Measurements from ENCODE around the gene TRIM17.

The TRIM17 gene

GRCh38 chr1:228415221-228415620, 1.4 kb downstream of the TRIM17 start:
- no peak for DNase-seq

GRCh38 chr1:228414511-228415211, 2.0 kb downstream of the TRIM17 start:
- DNase-seq, result no peak

GRCh38 chr1:228413241-228414010, 3.2 kb downstream of the TRIM17 start:
- no peak for DNase-seq

- DNase-seq, result no peak
Observed at GRCh38 chr1:228411548-228412430, 4.9 kb downstream of the TRIM17 start.

GRCh38 chr1:228411121-228411520, 5.5 kb downstream of the TRIM17 start:
- no peak for DNase-seq

GRCh38 chr1:228410671-228411070, 6.0 kb downstream of the TRIM17 start:
- no peak for DNase-seq

GRCh38 chr1:228410015-228410414, 6.6 kb downstream of the TRIM17 start:
- DNase-seq, result no peak

- no peak for DNase-seq
Observed at GRCh38 chr1:228408869-228409805, 7.5 kb downstream of the TRIM17 start.

- no peak for DNase-seq
Observed at GRCh38 chr1:228408041-228408868, 8.4 kb downstream of the TRIM17 start.

GRCh38 chr1:228407106-228408040, 9.3 kb downstream of the TRIM17 start:
- no peak for DNase-seq

- DNase-seq, result no peak
Observed at GRCh38 chr1:228405979-228406228, 10.8 kb downstream of the TRIM17 start.

GRCh38 chr1:228405200-228405978, 11.3 kb downstream of the TRIM17 start:
- no peak for DNase-seq

GRCh38 chr1:228404107-228404720, 12.4 kb downstream of the TRIM17 start:
- no peak for DNase-seq

- no peak for DNase-seq
Observed at GRCh38 chr1:228403231-228403631, 13.4 kb downstream of the TRIM17 start.

GRCh38 chr1:228402641-228403025, 14.0 kb downstream of the TRIM17 start:
- DNase-seq, result no peak

- no peak for DNase-seq
Observed at GRCh38 chr1:228401782-228402640, 14.7 kb downstream of the TRIM17 start.

- DNase-seq, result no peak
Observed at GRCh38 chr1:228400692-228401454, 15.8 kb downstream of the TRIM17 start.
